Suprapubic skin (tissue), 3 donors: ENCODE data around the gene COL19A1.

Source experiments
- CTCF ChIP-seq, 2 donors: fragments of 200-600 bp in 1 of 2; fragments of 450-650 bp in 1 of 2; sonication (generic) in 1 of 2; IDR thresholded peaks; one replicate each; pipeline ENCODE4 v1.5.1; 2016 to 2019; ENCODE audit warnings: antibody characterized with exemption in 2 of 2, mild to moderate bottlenecking in 1 of 2, moderate library complexity in 1 of 2
- POLR2A ChIP-seq, 2 donors: fragments of 450-650 bp; IDR thresholded peaks; one replicate each; pipeline ENCODE4 v1.6.1; 2017; ENCODE audit warnings: antibody characterized with exemption in 2 of 2, mild to moderate bottlenecking in 2 of 2, moderate library complexity in 2 of 2

DNA sequence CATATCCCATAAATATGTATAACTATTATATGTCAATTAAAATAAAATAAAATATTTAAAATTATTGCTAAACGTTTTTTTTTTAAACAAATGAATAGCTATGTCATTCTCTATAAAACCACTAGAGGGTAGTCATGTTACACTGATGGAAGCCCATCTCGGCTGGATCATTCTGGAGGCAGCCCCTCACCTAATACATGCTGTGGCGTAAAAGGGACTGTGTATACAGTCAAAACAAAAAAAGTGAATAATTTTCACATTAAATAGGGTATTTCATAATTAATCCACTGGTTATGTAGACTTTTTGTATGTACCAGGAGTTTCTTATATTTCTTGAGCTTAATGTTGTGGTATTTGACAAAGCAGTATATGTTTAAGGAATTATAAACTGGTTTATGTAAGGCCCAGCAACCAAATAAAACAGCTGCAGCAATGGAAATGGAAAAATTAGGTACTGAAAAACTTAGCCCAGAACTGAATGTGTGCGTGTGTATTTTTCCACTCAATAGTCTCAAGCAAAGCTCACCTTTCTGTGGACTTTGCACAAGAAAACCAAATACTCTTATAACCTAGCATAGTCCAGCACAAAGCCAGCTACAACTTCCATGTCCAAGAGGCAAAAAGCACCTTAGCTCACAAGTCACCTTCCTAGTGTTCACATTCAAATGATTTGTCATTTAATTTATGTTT is 354.8 kb downstream of the COL19A1 start:
- no peak for TF ChIP-seq POLR2A (IDR thresholded peaks at IDR 0.05)
- peak in 1 of 2 donors; percentile 64 for TF ChIP-seq CTCF (IDR thresholded peaks at IDR 0.05)
